Heart left ventricle (tissue), 13 donors: ENCODE measurements around the gene SELP.

Experiments used
- POLR2A ChIP-seq, 2 donors: fragments of 450-650 bp; IDR thresholded peaks; one replicate each; pipeline ENCODE4 v1.6.1; 2017; ENCODE audit warnings: antibody characterized with exemption in 2 of 2, mild to moderate bottlenecking in 2 of 2, moderate library complexity in 2 of 2
- TF ChIP-seq, protein P1 (sequence below), 12 donors: fragments of 200-600 bp; sonication (generic) in 4 of 12; IDR thresholded peaks; one replicate each; pipeline versions ENCODE4 v1.5.0 to v1.8.0; 2018 to 2022; ENCODE audit warnings: antibody characterized with exemption in 12 of 12, mild to moderate bottlenecking in 5 of 12
- donor health status: ischemic (EF 13 %, LVEDD 7.1; RV severe dilation, severe dysfunction).
- donor health status: DM: no; HTN: yes; CAD: no.
- donor health status: DM: no; HTN: no; CAD: no.
- donor health status: ischemic (EF 25% LVEDD 6.9; RV normal size, moderate dysfunction).
- donor health status: ischemic (EF 25% LVEDD 5.7; RV mildly dilated, moderate dysfunction).
- donor health status: ischemic (EF 35%, LVEDD 5.7; RV mildly dilated, moderate dysfunction).
- donor health status: nonischemic (EF 11% LVEDD 7.7; RV severe dilation, severe dysfunction).
- donor health status: DM: yes; HTN: yes; CAD: no.
- donor health status: PGD.
- donor health status: ischemic (EF 29% LVEDD 5.4; RV normal size, mild dysfunction).
- donor health status: nonischemic (EF 23%, LVEDD 6.1; RV moderate dilation, normal function).

GRCh38 chr1:169594391-169594790 is 35.5 kb downstream of the SELP start:
- TF ChIP-seq, protein P1, sequence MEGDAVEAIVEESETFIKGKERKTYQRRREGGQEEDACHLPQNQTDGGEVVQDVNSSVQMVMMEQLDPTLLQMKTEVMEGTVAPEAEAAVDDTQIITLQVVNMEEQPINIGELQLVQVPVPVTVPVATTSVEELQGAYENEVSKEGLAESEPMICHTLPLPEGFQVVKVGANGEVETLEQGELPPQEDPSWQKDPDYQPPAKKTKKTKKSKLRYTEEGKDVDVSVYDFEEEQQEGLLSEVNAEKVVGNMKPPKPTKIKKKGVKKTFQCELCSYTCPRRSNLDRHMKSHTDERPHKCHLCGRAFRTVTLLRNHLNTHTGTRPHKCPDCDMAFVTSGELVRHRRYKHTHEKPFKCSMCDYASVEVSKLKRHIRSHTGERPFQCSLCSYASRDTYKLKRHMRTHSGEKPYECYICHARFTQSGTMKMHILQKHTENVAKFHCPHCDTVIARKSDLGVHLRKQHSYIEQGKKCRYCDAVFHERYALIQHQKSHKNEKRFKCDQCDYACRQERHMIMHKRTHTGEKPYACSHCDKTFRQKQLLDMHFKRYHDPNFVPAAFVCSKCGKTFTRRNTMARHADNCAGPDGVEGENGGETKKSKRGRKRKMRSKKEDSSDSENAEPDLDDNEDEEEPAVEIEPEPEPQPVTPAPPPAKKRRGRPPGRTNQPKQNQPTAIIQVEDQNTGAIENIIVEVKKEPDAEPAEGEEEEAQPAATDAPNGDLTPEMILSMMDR (IDR thresholded peaks at IDR 0.05) = no peak
- no peak for TF ChIP-seq POLR2A (IDR thresholded peaks at IDR 0.05)
